IPS-NIHi11 (cell line): ENCODE data around the gene NFIC.
"Not testable (repeated sequence)": the region's sequence is repeated elsewhere in the genome, so short reads cannot be mapped to it uniquely, and the experiment has no call there.

Experiments used
- DNase-seq: peaks from one replicate; pipeline ENCODE4 v3.0.0; 2012; ENCODE audit warnings: mixed read lengths, low spot score

NFIC gene

DNA sequence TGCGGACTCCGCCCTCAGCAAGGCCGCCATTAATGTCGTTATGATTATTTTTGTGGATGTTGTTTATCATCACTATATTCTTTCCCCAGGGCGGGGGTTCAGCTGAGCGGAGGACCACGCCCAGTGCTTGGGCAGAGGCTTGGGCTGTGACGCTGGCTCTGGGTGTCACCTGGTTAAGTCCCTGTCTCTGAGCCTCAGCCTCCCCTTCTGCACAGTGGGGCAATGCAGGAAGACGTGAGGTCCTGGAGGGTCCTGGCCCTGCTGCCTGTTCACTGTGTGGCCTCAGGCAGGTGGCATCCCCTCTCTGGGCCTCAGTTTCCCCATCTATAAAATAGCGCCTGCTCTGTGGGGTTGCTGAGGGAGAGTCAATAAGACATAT is 32.5 kb downstream of the NFIC start:
- no peak for DNase-seq

DNA sequence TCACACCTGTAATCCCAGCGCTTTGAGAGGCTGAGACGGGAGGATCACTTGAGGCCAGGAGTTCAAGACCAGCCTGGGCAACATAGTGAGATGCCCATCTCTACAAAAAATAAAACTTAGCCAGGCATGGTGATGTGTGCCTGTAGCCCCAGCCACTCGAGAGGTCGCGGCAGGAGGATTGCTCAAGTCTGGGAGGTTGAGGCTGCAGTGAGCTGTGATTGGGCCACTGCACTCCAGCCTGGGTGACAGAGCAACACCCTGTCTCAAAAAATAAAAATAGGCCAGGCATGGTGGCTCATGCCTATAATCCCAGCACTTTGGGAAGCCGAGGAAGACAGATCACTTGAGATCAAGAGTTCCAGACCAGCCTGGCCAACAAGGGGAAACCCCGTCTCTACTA is 32.9 kb downstream of the NFIC start:
- DNase-seq, result not testable (repeated sequence)

DNA sequence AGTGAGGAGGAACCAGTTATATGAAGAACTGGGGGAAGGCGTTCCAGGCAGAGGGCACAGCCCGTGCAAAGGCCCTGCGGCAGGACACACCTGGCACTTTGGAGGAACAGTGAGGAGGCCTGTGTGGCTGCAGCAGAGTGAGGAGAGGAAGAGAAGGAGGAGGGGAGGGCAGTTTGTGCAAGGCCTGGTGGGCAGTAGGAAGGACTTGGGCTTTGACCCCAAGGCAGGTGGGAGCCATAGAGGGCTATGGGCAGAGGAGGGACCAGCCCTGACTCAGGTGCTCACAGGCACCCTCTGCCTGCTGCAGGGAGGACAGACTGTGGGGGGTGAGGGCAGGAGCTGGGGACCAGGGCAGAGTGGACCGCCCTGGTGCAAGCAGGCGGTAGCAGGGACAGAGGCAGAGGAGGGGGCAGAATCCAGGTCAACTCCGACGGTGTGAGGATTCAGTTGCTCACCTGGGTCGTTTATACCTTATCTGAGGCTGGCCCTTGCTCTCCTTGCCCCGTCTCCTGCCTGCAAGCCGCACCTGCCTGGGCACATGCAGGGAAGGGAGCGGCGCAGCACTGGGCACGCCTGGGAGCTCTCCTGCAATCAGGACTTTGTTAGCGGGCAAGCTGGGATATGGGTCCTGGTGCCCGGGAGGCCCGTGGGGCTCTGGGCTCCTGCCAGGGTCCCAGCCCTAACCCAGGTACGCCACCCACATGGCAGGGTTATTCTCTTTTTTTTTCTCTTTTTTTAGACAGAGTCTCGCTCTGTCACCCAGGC is 34.8 kb downstream of the NFIC start:
- DNase-seq, result no peak

DNA sequence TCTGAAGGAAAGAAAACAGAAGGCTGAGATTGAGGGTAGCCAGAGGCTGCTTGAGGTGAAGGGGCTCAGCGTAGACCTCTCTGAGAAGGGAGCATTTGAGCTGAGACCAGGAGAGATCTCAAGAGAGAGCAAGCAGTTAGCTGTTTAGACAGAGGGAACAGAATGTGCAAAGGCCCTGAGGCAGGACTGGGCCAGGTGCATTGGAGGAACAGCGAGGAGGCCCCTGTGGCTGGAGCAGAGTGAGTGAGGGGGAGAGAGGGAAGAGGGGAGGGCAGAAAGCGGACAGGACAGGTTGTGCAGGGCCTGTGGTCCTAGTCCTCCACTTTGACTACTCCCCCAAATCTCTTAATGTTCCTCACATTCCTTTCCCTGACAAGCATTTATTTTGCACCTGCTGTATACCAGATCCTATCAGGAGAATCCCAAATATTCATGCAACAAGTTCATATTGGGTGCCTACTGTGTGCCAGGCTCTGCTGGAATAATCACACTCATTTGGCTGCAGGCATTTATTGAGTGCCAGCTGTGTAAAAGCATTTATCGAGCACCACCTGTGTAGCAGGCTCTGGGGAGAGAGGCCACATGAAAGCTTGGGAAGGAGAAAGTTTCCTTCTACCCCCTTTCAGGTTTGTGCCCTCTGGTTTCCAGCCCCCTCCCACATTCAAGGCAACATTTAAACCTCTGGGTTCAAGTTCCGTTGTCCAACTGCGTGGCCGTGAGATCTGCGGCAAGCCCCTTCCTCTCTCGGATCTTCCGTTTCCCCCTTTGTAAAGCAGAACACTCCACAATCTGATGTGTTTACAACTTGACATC is 36.5 kb downstream of the NFIC start:
- no peak for DNase-seq

DNA sequence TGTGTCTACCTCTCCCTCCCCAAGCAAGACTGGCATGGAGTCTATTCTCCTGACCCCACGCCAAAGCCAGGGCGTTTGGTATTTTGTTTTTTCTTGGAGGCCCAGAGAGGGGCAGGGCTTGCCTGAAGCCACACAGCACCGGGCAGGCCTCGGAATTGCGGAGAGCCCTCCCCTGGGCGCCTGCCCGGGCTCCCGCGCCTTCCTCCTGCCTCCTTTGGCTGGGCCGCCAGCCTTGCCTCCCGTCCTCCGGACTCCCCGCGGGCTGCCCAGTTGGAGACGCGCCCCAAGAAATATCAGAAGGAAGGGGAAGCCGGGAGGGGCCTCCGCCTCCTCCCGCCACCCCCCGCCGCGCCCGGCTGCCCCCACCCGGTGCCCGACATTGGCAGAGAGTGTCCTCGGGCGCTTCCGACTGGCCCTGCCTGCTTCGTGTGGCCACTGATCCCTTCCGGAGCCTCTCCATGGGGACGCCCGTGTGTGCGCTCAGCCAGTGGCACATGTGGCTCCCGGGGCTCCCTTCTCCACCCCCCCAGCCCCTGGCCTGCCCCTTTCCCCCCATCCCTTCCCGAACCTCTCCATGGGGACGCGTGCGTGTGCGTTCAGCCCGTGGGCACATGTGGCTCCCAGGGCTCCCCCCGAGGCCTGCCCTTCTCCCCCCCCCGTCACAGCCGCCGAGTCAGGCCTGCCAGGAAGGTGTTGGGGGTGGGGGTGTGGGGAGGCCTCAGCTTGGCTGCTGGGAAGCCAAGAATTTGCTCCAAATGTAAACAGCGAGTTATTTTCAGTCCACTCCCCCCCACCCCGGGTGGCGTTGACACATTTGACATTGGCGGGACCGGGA is 37.3 kb downstream of the NFIC start:
- peak; percentile 54 for DNase-seq

DNA sequence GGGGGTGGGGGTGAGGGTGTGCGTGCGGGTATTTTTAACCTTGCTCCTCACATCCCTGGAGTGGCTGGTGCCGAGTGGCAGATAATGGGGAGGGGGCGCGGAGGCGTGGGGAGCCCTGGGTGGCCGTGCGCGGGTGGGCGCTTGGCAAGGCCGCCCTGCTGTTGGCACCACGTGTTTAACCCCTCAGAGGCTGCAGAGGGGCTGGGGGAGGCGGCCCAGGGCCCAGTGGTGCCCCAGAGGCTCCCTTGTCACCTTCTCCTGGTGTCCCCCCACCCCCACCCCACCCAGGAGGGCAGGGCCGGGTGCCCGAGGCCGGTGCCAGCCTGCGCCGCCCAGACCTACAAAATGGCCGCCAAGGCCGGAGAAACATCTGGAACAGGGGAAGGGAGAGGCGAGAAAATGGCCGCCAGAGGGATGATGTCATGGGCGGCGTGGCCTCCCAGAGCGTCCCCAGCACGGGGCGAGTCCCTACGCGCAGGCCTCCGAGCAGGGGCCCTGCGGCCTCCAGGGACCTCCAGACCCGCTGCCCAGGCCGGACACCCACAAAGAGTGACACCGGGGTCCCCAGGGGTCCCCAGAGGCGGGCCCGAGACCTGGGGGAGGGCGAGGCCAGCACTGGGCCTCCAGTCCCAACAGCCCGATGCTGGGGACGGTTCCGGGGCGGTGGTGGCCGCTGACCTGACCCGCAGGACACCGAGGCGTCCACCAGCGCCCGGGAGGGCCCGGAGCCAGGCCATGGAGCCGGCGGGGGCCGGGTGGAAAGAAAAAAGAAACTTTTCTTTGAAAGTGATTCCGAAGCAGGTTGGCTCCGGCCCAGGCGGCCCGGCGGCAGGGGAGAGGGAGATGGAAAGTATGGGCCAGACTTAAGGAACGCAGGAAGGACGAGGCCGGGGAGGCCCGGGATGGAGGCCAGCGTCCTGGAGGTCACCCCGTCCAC is 38.2 kb downstream of the NFIC start:
- peak; percentile 71 for DNase-seq

DNA sequence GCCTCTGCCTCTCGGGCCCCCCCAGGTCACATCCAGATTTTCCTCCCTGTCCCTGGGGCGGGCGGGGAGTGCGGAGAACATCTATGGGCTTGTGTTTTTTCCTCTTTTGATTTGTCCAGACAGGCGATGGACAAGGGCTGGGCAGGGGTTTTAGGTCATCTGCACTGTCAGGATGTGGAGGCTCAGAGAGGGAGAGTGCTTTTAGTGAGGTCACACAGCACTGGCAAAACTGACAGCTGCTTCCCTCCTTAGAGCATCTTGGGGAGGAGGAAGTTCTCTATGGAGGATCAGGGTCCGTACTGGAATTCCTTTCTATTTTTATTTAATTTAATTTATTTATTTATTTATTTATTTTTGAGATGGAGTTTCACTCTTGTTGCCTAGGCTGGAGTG is 38.9 kb downstream of the NFIC start:
- no peak for DNase-seq

DNA sequence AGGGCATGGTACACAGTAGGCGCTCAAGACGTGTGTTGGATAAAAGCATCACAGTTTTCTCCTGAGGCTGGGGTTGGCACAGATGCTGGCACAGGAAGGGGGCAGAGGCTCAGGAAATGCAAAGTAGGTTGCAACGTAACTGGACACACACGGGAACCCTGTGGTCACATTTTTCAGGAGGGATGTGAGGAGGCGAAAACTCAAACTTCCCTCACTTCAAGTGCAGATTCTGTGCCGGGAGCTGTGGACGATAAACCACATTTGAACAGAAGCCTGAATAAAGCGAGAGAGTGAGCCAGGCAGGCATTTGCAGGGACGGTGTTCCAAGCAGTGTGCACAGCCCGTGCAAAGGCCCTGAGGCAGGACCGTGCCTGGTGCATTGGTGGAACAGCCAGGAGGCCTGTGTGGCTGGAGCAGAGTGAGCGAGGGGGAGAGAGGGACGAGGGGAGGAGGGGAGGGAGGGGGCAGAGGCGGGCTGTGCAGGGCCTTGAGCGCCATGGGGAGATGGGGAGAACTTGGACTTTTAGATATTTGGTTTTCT is 40.3 kb downstream of the NFIC start:
- no peak for DNase-seq

DNA sequence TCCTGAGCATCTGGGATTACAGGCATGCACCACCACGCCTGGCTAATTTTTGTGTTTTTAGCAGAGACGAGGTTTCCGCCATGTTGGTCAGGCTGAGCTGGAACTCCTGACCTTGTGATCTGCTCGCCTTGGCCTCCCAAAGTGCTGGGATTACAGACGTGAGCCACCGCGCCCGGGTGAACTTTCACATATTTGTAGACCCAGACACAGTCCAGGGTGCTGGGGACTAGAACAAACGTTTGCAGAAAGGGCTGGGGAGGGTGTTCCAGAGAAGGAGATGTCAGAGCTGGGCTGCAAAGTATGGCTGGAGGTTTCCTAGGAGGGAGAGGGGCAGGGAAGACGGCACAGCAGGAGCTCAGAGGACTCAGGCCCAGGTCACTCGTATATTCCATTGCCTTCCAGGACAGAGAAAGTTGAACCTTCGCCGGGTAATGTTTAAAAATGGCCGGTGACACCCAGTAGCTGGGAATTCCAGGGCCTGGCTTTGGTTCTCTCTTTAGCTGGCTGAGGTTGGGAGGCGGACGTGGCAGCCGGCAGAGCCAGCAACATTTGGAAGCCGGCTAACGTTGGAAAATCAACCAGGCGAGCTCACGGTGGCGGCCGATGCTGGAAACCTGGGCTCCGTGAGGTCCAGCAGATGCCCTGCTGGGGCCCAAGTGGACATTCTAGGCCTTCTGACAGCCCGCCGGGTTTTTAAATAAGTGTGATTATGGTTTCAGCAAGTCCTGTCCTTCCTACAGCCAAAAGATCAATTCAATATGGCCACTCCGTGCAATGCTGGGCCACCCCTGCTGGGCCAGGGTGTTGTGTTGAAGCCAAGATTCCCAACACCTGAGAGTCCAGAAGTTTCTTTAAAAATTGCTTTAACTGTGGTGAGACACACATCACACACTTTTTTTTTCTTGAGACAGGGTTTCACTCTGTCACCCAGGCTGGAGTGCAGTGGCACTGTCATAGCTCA is 41.5 kb downstream of the NFIC start:
- DNase-seq, result no peak

DNA sequence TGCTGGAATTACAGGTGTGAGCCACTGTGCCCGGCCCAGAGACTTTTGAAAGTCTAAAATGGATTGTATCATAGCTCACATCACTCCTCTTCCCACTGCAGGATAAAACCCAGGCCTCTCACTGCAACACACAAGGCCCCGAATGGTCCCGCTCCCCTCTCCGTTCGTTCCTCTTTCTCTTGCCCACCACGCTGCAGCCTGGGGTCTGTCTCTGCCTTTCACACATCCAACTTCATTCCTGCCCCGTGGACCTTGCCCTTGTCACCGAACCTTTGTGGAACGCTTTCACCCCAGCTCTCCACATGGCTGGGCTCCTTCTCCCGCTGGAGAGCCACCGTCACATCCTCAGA is 42.6 kb downstream of the NFIC start:
- DNase-seq, result no peak

DNA sequence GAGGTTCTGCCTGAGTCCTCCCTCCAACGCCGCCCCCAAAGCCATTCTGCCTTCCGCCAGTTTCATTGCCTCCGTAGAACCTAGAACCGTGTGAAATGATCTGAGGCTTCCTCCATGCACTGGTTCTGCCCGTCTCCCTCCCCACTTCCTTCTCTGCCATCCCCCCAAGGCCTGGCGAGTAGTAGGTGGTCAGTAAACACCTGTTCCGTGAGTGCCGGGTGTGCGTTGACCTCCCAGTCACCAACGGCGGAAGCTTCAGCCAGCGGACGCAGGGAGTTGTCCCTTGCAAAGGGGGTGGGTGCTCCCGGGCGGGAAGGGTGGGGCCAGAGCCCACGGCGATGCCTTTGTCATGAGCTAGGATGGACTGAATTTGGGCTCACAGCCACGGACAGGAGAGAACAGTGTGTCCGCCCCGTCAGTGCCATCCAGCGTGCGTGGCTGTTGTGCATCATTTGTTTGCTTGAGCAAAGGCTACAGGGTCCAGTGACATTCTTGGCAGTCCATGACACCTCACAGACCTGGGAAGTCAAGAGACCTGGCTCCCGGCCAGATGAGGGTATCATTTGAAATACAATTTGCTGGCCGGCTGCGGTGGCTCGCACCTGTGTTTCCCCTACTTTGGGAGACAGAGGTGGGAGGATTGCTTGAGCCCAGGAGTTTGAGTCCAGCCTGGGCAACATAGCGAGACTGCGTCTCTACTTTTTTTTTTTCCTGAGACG is 43.1 kb downstream of the NFIC start:
- DNase-seq, result no peak

DNA sequence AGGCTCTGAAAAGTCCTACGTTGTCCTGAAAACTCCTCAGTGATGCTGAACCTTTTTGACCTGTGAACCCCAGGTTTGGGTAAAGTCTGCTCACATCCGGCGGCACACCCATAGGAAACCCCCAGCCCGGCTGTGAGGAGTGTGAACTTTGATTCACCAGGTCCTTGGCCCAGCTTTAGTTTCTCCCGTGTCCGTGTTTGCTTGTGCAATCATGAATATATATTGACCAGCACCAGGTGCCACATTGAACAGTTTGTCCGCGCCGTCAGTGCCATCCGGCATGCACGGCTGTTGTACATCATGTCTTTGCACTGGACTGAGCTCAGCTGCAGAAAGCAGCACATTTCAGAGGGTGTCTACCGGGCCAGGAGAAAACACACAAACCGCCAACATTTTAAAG is 45.3 kb downstream of the NFIC start:
- no peak for DNase-seq

DNA sequence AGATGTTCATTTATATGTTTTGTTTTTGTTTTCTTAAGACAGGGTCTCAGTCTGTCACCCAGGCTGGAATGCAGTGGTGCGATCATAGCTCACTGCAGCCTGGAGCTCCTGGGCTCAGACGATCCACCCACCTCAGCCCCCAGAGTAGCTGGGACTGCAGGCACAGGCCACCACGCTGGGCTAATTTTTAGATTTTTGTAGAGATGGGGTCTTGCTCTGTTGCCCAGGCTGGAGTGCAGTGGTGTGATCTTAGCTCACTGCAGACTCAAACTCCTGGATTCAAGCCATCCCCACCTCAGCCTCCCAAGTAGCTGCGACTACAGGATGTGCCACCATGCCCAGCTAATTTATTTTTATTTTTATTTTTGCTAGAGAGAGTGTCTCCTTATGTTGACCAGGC is 45.7 kb downstream of the NFIC start:
- DNase-seq, result no peak

DNA sequence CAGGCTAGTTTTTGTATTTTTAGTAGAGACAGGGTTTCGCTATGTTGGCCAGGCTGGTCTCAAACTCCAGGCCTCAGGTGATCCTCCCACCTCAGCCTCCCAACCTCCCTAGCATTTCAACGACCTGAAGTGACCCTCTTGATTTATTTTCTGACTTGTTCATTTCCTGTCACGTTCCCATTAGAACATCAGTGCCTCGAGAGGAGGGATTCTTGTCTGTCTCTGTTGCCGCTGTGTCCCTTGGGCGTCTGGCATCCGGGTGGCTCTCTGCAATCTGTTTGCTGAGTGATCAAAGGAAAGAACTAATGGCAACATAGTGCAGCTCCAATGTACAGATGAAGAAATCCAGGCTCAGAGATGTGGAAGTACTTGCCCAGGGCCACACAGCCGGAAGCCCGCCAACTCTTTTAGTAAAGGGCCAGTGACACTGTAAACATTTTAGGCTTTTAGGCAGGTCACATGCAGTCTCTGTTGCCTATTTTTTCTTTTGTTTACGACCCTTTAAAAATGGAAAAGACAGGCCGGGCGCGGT is 47.5 kb downstream of the NFIC start:
- no peak for DNase-seq

DNA sequence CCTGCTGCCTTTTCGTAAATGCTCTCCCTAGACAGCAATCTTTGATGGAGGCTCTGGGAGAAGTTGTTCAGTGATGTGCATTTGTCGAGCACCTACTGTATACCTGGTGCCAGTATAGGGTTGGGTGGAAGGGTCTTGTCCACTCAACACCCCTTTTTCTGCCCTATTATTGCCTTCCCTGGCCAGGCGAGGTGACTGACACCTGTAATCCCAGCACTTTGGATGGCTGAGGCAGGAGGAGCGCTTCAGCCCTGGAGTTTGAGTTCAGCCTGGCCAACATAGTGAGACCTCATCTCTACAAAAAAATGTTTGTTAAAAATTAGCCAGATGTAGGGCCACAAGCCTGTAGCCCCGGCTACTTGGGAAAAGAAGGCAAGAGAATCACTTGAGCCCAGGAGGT is 49.3 kb downstream of the NFIC start:
- DNase-seq, result no peak

DNA sequence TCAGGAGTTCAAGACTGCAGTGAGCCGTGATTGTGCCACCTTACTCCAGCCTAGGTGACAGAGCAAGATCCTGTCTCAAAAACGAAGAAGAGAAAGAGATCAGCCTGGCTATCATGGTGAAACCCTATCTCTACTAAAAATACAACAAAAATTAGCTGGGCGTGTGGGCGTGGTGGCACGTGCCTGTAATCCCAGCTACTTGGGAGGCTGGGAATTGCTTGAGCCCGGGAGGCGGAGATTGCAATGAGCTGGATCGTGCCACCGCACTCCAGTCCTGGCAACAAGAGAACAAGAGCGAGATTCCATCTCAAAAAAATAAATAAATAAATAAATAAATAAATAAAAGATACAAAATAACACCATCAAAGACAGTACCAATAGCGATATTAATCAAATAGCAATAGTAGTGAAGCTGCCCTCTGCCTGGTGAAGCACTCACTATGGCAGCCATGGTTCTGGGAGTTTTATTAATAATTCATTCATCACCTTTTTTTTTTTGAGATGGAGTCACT is 53.9 kb downstream of the NFIC start:
- no peak for DNase-seq

DNA sequence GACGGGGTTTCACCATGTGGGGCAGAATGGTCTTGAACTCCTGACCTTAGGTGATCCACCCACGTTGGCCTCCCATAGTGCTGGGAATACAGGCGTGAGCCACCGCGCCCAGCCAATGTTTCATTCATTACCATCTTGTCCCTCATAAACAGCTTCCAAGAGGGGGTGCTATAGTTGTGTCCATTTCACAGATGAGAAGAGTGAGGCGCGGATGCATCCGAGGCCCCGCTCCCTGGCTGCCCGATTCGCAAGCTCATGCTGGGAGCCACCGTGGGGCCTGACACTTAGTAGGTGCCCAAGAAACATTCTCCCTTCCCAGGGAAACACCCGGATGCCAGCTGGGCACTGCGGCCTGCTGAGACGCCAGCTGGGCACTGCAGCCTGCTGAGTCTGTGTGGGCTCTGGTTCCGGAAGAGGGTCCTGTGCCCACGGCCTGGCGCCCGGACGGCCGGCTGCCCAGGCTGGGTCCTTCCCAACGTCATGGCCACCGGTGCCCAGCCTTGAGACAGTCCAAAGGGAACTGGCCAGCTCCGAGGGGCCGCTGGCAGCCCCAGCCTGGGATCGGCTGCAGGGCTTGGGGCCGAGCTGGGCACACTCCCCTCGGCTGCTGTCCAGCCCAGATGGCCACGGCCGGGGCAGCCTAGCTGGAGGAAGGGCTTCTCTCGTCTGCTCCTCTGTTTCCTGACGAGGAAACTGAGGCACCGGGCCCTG is 54.7 kb downstream of the NFIC start:
- no peak for DNase-seq

DNA sequence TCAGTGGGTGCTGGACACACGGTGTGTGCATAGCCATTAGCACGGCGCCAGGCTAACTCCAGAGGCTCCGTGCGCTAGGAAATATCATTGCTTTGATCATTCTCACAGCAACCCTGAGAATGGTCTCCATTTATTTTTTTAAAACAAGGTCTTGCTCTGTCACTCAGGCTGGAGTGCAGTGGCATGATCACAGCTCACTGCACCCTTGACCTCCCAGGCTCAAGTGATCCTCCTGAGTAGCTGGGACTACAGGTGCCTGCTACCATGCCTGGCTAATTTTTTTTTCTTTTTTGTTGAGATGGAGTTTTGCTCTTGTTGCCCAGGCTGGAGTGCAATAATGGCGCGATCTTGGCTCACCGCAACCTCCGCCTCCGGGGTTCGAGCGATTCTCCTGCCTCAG is 55.3 kb downstream of the NFIC start:
- DNase-seq, result not testable (repeated sequence)
